Measurements from ENCODE around the gene TSPAN11. TPM values are rescaled to one million over a fixed set of nuclear protein-coding genes. Genes with fewer than 3 reads are reported as not detected.
"Not testable (repeated sequence)": the region's sequence is repeated elsewhere in the genome, so short reads cannot be mapped to it uniquely, and the experiment has no call there.

Gene TSPAN11
- total RNA-seq, result not detected

GRCh38 chr12:30926243-30927221, at the start of gene TSPAN11:
TSS of gene TSPAN11 (plus strand) at chr12:30926748. CDS start at chr12:30953992, 27,244 bp downstream.
- no peaks in the 10 kb centered on the region for H3K36me3 Mint-ChIP-seq
- H3K27ac Mint-ChIP-seq, result peak within 1 kb of the TSS in 1 of 2 donors; percentile 18
- no peaks in the 10 kb centered on the region for H3K9me3 Mint-ChIP-seq
- DNase-seq (ENCODE audit: low spot score in 2 of 2), result no peak
- ATAC-seq, result peak in 1 of 2 donors; percentile 26

GRCh38 chr12:30877105-30877875, 49.3 kb upstream of the TSPAN11 start:
- H3K27ac Mint-ChIP-seq, result no peak overlapping the region
- H3K36me3 Mint-ChIP-seq, result no peaks in the 10 kb centered on the region
- ATAC-seq (no peak), DNase-seq (ENCODE audit: low spot score in 2 of 2) (no peak)
- no peaks in the 10 kb centered on the region for H3K9me3 Mint-ChIP-seq

- no peaks in the 10 kb centered on the region for H3K36me3 Mint-ChIP-seq
- H3K9me3 Mint-ChIP-seq, result no peaks in the 10 kb centered on the region
- DNase-seq (ENCODE audit: low spot score in 2 of 2), result no peak
- H3K27ac Mint-ChIP-seq, result no peak overlapping the region
- ATAC-seq, result no peak
Observed at GRCh38 chr12:30878024-30878423, 48.5 kb upstream of the TSPAN11 start.

GRCh38 chr12:30880061-30880460, 46.5 kb upstream of the TSPAN11 start:
- Mint-ChIP-seq H3K36me3 (peaks cover 0 to 4% of the 10 kb centered on the region in 2 donors), H3K27ac (no peak overlapping the region), H3K9me3 (peaks cover 0 to 6% of the 10 kb centered on the region in 2 donors)
- DNase-seq (ENCODE audit: low spot score in 2 of 2), result no peak
- no peak for ATAC-seq

- Mint-ChIP-seq H3K36me3 (peaks cover under 1 to 4% of the 10 kb centered on the region in 2 donors), H3K27ac (no peak overlapping the region), H3K9me3 (peaks cover 0 to 7% of the 10 kb centered on the region in 2 donors)
- no peak for DNase-seq (ENCODE audit: low spot score in 2 of 2)
- no peak for ATAC-seq
Observed at GRCh38 chr12:30880813-30881212, 45.7 kb upstream of the TSPAN11 start.

GRCh38 chr12:30882706-30883105, 43.8 kb upstream of the TSPAN11 start:
- Mint-ChIP-seq H3K9me3 (peaks cover 12 to 18% of the 10 kb centered on the region in 2 donors), H3K36me3 (peaks cover 17% of the 10 kb centered on the region in 2 donors), H3K27ac (no peak overlapping the region)
- DNase-seq (ENCODE audit: low spot score in 2 of 2) (no peak), ATAC-seq (no peak)

- DNase-seq (ENCODE audit: low spot score in 2 of 2), result no peak
- H3K27ac Mint-ChIP-seq, result no peak overlapping the region
- no peak for ATAC-seq
- H3K36me3 Mint-ChIP-seq, result peaks cover 17 to 22% of the 10 kb centered on the region in 2 donors
- peaks cover 12 to 22% of the 10 kb centered on the region in 2 donors for H3K9me3 Mint-ChIP-seq
Observed at GRCh38 chr12:30884799-30885198, 41.7 kb upstream of the TSPAN11 start.

- H3K27ac Mint-ChIP-seq, result no peak overlapping the region
- DNase-seq (ENCODE audit: low spot score in 2 of 2), result no peak
- ATAC-seq, result no peak
- H3K9me3 Mint-ChIP-seq, result peaks cover 14 to 22% of the 10 kb centered on the region in 2 donors
- H3K36me3 Mint-ChIP-seq, result peaks cover 17 to 27% of the 10 kb centered on the region in 2 donors
Observed at GRCh38 chr12:30885321-30885720, 41.2 kb upstream of the TSPAN11 start.

GRCh38 chr12:30887226-30887625, 39.3 kb upstream of the TSPAN11 start:
- peaks cover 17 to 35% of the 10 kb centered on the region in 2 donors for H3K36me3 Mint-ChIP-seq

GRCh38 chr12:30888241-30888640, 38.3 kb upstream of the TSPAN11 start:
- no peak for DNase-seq (ENCODE audit: low spot score in 2 of 2)
- H3K27ac Mint-ChIP-seq, result no peak overlapping the region

More at GRCh38 chr12:30887226-30887625, 39.3 kb upstream of the TSPAN11 start:
- no peak for DNase-seq (ENCODE audit: low spot score in 2 of 2)
- no peak for ATAC-seq
- H3K27ac Mint-ChIP-seq, result no peak overlapping the region
- peaks cover 17 to 30% of the 10 kb centered on the region in 2 donors for H3K9me3 Mint-ChIP-seq

GRCh38 chr12:30894531-30894930, 32.0 kb upstream of the TSPAN11 start:
- DNase-seq (ENCODE audit: low spot score in 2 of 2); H3K27ac Mint-ChIP-seq; ATAC-seq: not testable (repeated sequence)
- H3K36me3 Mint-ChIP-seq, result peaks cover 0 to 16% of the 10 kb centered on the region in 2 donors
- peaks cover 5 to 11% of the 10 kb centered on the region in 2 donors for H3K9me3 Mint-ChIP-seq

More at GRCh38 chr12:30888241-30888640, 38.3 kb upstream of the TSPAN11 start:
- peaks cover 17 to 30% of the 10 kb centered on the region in 2 donors for H3K9me3 Mint-ChIP-seq
- peaks cover 17 to 35% of the 10 kb centered on the region in 2 donors for H3K36me3 Mint-ChIP-seq
- no peak for ATAC-seq

- H3K27ac Mint-ChIP-seq, result no peak overlapping the region
- ATAC-seq (no peak), DNase-seq (ENCODE audit: low spot score in 2 of 2) (no peak)
- peaks cover 0 to 8% of the 10 kb centered on the region in 2 donors for H3K9me3 Mint-ChIP-seq
- peaks cover 0 to 8% of the 10 kb centered on the region in 2 donors for H3K36me3 Mint-ChIP-seq
Observed at GRCh38 chr12:30896461-30896860, 30.1 kb upstream of the TSPAN11 start.

- Mint-ChIP-seq H3K36me3 (no peaks in the 10 kb centered on the region), H3K9me3 (no peaks in the 10 kb centered on the region), H3K27ac (no peak overlapping the region)
- ATAC-seq (no peak), DNase-seq (ENCODE audit: low spot score in 2 of 2) (no peak)
Observed at GRCh38 chr12:30898846-30899245, 27.7 kb upstream of the TSPAN11 start.

GRCh38 chr12:30900351-30900750, 26.2 kb upstream of the TSPAN11 start:
- Mint-ChIP-seq H3K27ac (no peak overlapping the region), H3K36me3 (no peaks in the 10 kb centered on the region), H3K9me3 (no peaks in the 10 kb centered on the region)
- no peak for ATAC-seq
- no peak for DNase-seq (ENCODE audit: low spot score in 2 of 2)

- H3K36me3 Mint-ChIP-seq, result no peaks in the 10 kb centered on the region
- ATAC-seq (no peak), DNase-seq (ENCODE audit: low spot score in 2 of 2) (no peak)
- no peaks in the 10 kb centered on the region for H3K9me3 Mint-ChIP-seq
- no peak overlapping the region for H3K27ac Mint-ChIP-seq
Observed at GRCh38 chr12:30902001-30902400, 24.5 kb upstream of the TSPAN11 start.

- H3K27ac Mint-ChIP-seq, result no peak overlapping the region
- ATAC-seq, result no peak
- no peaks in the 10 kb centered on the region for H3K36me3 Mint-ChIP-seq
- no peak for DNase-seq (ENCODE audit: low spot score in 2 of 2)
- no peaks in the 10 kb centered on the region for H3K9me3 Mint-ChIP-seq
Observed at GRCh38 chr12:30902596-30902995, 24.0 kb upstream of the TSPAN11 start.

Measured in activated naive CD4-positive, alpha-beta T cell treated with anti-CD3 and anti-CD28 coated beads, Interleukin-2, amount 50 U/mL, for 72 hours (primary cell).